Suprapubic skin (tissue), 4 donors: ENCODE measurements around the gene PSMD14.

ENCODE experiments used
- POLR2A ChIP-seq, 2 donors: fragments of 450-650 bp; IDR thresholded peaks; one replicate each; pipeline ENCODE4 v1.6.1; 2017; ENCODE audit warnings: antibody characterized with exemption in 2 of 2, mild to moderate bottlenecking in 2 of 2, moderate library complexity in 2 of 2
- POLR2AphosphoS5 ChIP-seq, 3 donors: sonication (generic); formaldehyde crosslinking; IDR thresholded peaks; one replicate each; pipeline ENCODE4 v1.6.1; 2017; ENCODE audit warnings: antibody characterized with exemption in 3 of 3
- TF ChIP-seq, protein P1 (sequence below), 2 donors: fragments of 200-600 bp in 1 of 2; fragments of 450-650 bp in 1 of 2; sonication (generic) in 1 of 2; IDR thresholded peaks; one replicate each; pipeline ENCODE4 v1.5.1; 2016 to 2019; ENCODE audit warnings: antibody characterized with exemption in 2 of 2, mild to moderate bottlenecking in 1 of 2, moderate library complexity in 1 of 2

DNA sequence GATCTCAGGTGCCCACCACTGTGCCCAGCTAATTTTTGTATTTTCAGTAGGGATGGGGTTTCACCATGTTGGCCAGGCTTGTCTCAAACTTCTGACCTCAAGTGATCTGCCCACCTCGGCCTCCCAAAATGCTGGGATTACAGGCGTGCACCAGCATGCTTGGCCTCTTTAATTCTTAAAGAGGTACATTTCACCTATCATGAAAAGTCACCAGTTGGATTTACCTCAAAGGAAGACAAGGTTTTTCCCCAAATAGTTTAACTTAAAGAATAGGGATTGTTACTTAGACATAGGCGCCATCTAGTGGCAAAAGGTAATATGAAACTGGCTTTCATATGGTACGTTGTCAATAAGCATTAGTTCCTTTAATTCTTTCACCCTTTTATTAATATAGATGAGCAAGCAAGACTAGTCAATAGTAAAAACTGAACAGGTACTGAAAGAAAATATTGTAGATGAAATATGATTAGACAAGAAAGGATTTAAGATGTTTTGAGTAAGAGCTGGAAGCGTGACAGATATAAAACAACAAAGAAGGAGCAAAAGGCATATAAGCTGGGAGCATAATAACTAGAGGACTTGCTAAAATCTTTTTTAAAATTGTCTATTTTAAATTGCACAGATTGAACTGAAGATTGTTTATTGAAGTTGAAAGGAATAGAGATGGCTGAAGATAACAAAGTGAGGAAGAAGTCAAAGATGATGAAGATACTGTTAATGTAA, 35.0 kb upstream of the PSMD14 start:
- TF ChIP-seq, protein P1, sequence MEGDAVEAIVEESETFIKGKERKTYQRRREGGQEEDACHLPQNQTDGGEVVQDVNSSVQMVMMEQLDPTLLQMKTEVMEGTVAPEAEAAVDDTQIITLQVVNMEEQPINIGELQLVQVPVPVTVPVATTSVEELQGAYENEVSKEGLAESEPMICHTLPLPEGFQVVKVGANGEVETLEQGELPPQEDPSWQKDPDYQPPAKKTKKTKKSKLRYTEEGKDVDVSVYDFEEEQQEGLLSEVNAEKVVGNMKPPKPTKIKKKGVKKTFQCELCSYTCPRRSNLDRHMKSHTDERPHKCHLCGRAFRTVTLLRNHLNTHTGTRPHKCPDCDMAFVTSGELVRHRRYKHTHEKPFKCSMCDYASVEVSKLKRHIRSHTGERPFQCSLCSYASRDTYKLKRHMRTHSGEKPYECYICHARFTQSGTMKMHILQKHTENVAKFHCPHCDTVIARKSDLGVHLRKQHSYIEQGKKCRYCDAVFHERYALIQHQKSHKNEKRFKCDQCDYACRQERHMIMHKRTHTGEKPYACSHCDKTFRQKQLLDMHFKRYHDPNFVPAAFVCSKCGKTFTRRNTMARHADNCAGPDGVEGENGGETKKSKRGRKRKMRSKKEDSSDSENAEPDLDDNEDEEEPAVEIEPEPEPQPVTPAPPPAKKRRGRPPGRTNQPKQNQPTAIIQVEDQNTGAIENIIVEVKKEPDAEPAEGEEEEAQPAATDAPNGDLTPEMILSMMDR (IDR thresholded peaks at IDR 0.05), result peak; percentile 22 to 29
- TF ChIP-seq POLR2A (IDR thresholded peaks at IDR 0.05) (no peak), POLR2AphosphoS5 (IDR thresholded peaks at IDR 0.05) (no peak)
